OCI-LY3 (cell line): ENCODE results near the gene TGM5.

Source experiments
- H2AFZ ChIP-seq: fragments of 200-600, 300-600 bp; shearing (Covaris generic); 2 replicates; pipeline ENCODE4 v1.6.0; 2014; ENCODE audit warnings: antibody characterized with exemption, low read depth, low read length
- H3K27ac ChIP-seq: fragments of 200-600, 300-600 bp; sonication (generic); 2 replicates; pipeline ENCODE4 v1.5.1; 2014; ENCODE audit warnings: mild to moderate bottlenecking, low read length, moderate library complexity, mixed read lengths
- H3K27me3 ChIP-seq: fragments of 200-600, 300-600 bp; sonication (generic); 2 replicates; pipeline ENCODE4 v1.6.1; 2014; ENCODE audit warnings: low read depth, low read length, mixed read lengths
- H3K36me3 ChIP-seq: fragments of 200-600, 300-600 bp; sonication (generic); replicated peaks from 2 replicates; pipeline ENCODE3; 2014; ENCODE audit warnings: low read depth, low read length, mixed read lengths
- H3K4me1 ChIP-seq: fragments of 300-600, 200-600 bp; sonication (generic); 2 replicates; pipeline ENCODE4 v1.6.1; 2014; ENCODE audit warnings: low read length, mixed read lengths
- H3K4me2 ChIP-seq: fragments of 200-600, 300-600 bp; sonication (generic); 2 replicates; pipeline ENCODE4 v1.6.1; 2014; ENCODE audit warnings: low read length, mixed read lengths
- H3K4me3 ChIP-seq: fragments of 300-600, 200-600 bp; sonication (generic); 2 replicates; pipeline ENCODE4 v1.5.1; 2014; ENCODE audit warnings: antibody characterized with exemption, mild to moderate bottlenecking, low read length, moderate library complexity
- H3K79me2 ChIP-seq: fragments of 300-600, 200-600 bp; shearing (Covaris generic); 2 replicates; pipeline ENCODE4 v1.6.1; 2014; ENCODE audit warnings: mild to moderate bottlenecking, low read length, mixed read lengths
- H3K9ac ChIP-seq: fragments of 300-600, 200-600 bp; shearing (Covaris generic); 2 replicates; pipeline ENCODE4 v1.6.0; 2014; ENCODE audit warnings: mild to moderate bottlenecking, low read length, moderate library complexity
- H3K9me3 ChIP-seq: fragments of 200-600, 300-600 bp; shearing (Covaris generic); 2 replicates; pipeline ENCODE4 v1.6.1; 2014; ENCODE audit warnings: low read length, mixed read lengths; ENCODE audit not compliant: insufficient read depth
- H4K20me1 ChIP-seq: fragments of 200-600, 300-600 bp; sonication (generic); 2 replicates; pipeline ENCODE4 v1.6.1; 2016; ENCODE audit warnings: low read length, mixed read lengths; ENCODE audit not compliant: insufficient read depth
- CTCF ChIP-seq: fragments of 200-600, 300-600 bp; sonication (generic); IDR thresholded peaks from 2 replicates; pipeline ENCODE4 v1.5.1; 2014; ENCODE audit warnings: antibody characterized with exemption, low read length, low read depth
- EZH2phosphoT487 ChIP-seq: fragments of 200-600 bp; shearing (Covaris generic); IDR thresholded peaks from 2 replicates; pipeline ENCODE4 v1.6.1; 2018; ENCODE audit warnings: antibody characterized with exemption, mixed run types, low read depth

The TGM5 gene

GRCh38 chr15:43225201-43225949 is 41.4 kb downstream of the TGM5 start:
- TF ChIP-seq CTCF (peak; percentile 96), EZH2phosphoT487 (no peak)
- no peaks in the 10 kb centered on the region for H4K20me1 ChIP-seq
- peak overlapping the region; percentile 77; the same call in 1 of the 2 replicates for H2AFZ ChIP-seq
- no peaks in the 10 kb centered on the region for H3K27me3 ChIP-seq
- no peaks in the 10 kb centered on the region for H3K9me3 ChIP-seq
- H3K9ac ChIP-seq: no peak overlapping the region; the same call in 1 of the 2 replicates
- no peak overlapping the region for H3K4me3 ChIP-seq
- no peaks in the 10 kb centered on the region for H3K79me2 ChIP-seq
- H3K4me2 ChIP-seq: peak overlapping the region; percentile 49
- H3K27ac ChIP-seq: no peak overlapping the region
- no peaks in the 10 kb centered on the region for H3K36me3 ChIP-seq
- H3K4me1 ChIP-seq: 0 out of 2 replicates have a peak, but pooled peaks cover 2% of the 10 kb centered on the region

- H3K4me2 ChIP-seq: no peak overlapping the region
- 0 out of 2 replicates have a peak, but pooled peaks cover 2% of the 10 kb centered on the region for H3K4me1 ChIP-seq
- no peak overlapping the region for H3K27ac ChIP-seq
- no peak overlapping the region for H3K9ac ChIP-seq
- TF ChIP-seq EZH2phosphoT487 (no peak), CTCF (no peak)
- H3K9me3 ChIP-seq: no peaks in the 10 kb centered on the region
- H2AFZ ChIP-seq: no peak overlapping the region
- no peaks in the 10 kb centered on the region for H3K27me3 ChIP-seq
- no peaks in the 10 kb centered on the region for H3K79me2 ChIP-seq
- no peak overlapping the region for H3K4me3 ChIP-seq
- H3K36me3 ChIP-seq: no peaks in the 10 kb centered on the region
- H4K20me1 ChIP-seq: no peaks in the 10 kb centered on the region
These were observed 45.3 kb downstream of the TGM5 start for GRCh38 chr15:43221422-43221821.

GRCh38 chr15:43220991-43221403 is 45.7 kb downstream of the TGM5 start, which contains the start of gene EPB42:
EPB42 (minus strand) TSS chr15:43221018; CDS start chr15:43220825, 193 bp downstream.
- no peak for TF ChIP-seq CTCF
- no peak for TF ChIP-seq EZH2phosphoT487
- Histone ChIP-seq H3K9me3 (no peaks in the 10 kb centered on the region), H3K36me3 (no peaks in the 10 kb centered on the region), H3K9ac (no peak within 1 kb of the TSS), H3K4me1 (0 out of 2 replicates have a peak, but pooled peaks cover 2% of the 10 kb centered on the region), H3K27me3 (no peaks in the 10 kb centered on the region), H3K4me3 (no peak within 1 kb of the TSS), H4K20me1 (no peaks in the 10 kb centered on the region), H3K27ac (no peak within 1 kb of the TSS), H2AFZ (no peak within 1 kb of the TSS), H3K4me2 (no peak within 1 kb of the TSS), H3K79me2 (no peaks in the 10 kb centered on the region)
